ENCODE results near the gene MYH15.

MYH15 gene

GRCh38 chr3:108473711-108474110 is 36.7 kb downstream of the MYH15 start:
- H3K27ac ChIP-seq, result no peak overlapping the region
- no peak for TF ChIP-seq CTCF (conservative IDR thresholded peaks at IDR 0.05)

GRCh38 chr3:108472001-108472591 is 38.3 kb downstream of the MYH15 start:
- no peak for TF ChIP-seq CTCF (conservative IDR thresholded peaks at IDR 0.05)
- H3K27ac ChIP-seq, result no peak overlapping the region

GRCh38 chr3:108471426-108471825 is 39.0 kb downstream of the MYH15 start:
- no peak overlapping the region for H3K27ac ChIP-seq

GRCh38 chr3:108469126-108469525 is 41.3 kb downstream of the MYH15 start:
- no peak for TF ChIP-seq CTCF (conservative IDR thresholded peaks at IDR 0.05)
- no peak overlapping the region for H3K27ac ChIP-seq

More at GRCh38 chr3:108471426-108471825, 39.0 kb downstream of the MYH15 start:
- TF ChIP-seq CTCF (conservative IDR thresholded peaks at IDR 0.05), result no peak

GRCh38 chr3:108468577-108468976 is 41.8 kb downstream of the MYH15 start:
- no peak for TF ChIP-seq CTCF (conservative IDR thresholded peaks at IDR 0.05)
- H3K27ac ChIP-seq, result no peak overlapping the region

- H3K27ac ChIP-seq, result no peak overlapping the region
- TF ChIP-seq CTCF (conservative IDR thresholded peaks at IDR 0.05), result no peak
These were observed 47.5 kb downstream of the MYH15 start for GRCh38 chr3:108462899-108463298.

- H3K27ac ChIP-seq, result no peak overlapping the region
- TF ChIP-seq CTCF (conservative IDR thresholded peaks at IDR 0.05), result no peak
These were observed 48.7 kb downstream of the MYH15 start for GRCh38 chr3:108461661-108462111.
